Measurements from ENCODE around the gene TRMT10B. TPM values are rescaled to one million over a fixed set of nuclear protein-coding genes. Genes with fewer than 3 reads are reported as not detected.

Gene TRMT10B
- total RNA-seq, 1 donor from 2014 or later, result 0.53 TPM

DNA sequence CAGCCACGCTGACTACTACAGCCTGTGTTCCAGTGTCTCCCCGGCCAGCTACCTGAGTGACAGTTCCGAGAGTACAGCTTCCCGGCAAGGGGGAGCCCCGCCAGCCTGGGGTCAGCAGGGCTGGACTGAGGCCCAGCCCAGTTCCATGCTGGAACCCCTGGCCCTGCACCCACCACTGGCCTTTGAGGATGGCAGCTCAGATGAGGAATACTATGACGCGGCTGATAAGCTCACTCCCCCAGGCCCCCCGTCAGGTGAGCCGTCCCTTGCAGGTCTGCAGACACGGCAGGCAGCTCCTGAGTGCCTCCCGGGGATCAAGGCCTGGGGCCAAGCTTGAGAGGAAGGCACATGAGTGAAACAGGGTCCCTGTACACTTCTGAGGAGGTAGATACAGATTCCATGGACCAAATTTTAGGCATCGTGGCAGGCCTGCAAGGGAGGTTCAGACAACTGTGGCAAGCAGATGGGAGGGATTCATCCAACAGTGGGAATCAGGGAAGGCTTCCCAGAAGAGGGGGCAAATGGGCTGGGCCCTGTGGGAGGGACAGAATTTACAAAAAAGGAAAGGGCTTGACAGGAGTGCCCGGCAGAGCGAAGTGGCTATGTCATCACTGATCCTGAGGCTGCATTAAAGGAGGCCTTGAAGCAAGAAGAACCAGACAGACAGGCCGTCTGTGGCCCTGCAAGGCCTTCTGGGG lies 12.8 kb upstream of the TRMT10B start:
- Histone ChIP-seq H3K4me3 (no peak overlapping the region), H3K27ac (no peak overlapping the region), H3K4me1 (no peaks in the 10 kb centered on the region), H3K9me3 (no peaks in the 10 kb centered on the region), H3K27me3 (no peaks in the 10 kb centered on the region), H3K36me3 (no peaks in the 10 kb centered on the region)
- peak in 1 of 2 donors; percentile 31 for DNase-seq (ENCODE audit: low spot score in 2 of 2)
- intact Hi-C loops (cut with DNase I), result loop anchor here (10.0 kb wide), 2 partner anchors 624 to 654 kb away; partner anchors contain the start of gene ALDH1B1
- TF ChIP-seq, protein P1, sequence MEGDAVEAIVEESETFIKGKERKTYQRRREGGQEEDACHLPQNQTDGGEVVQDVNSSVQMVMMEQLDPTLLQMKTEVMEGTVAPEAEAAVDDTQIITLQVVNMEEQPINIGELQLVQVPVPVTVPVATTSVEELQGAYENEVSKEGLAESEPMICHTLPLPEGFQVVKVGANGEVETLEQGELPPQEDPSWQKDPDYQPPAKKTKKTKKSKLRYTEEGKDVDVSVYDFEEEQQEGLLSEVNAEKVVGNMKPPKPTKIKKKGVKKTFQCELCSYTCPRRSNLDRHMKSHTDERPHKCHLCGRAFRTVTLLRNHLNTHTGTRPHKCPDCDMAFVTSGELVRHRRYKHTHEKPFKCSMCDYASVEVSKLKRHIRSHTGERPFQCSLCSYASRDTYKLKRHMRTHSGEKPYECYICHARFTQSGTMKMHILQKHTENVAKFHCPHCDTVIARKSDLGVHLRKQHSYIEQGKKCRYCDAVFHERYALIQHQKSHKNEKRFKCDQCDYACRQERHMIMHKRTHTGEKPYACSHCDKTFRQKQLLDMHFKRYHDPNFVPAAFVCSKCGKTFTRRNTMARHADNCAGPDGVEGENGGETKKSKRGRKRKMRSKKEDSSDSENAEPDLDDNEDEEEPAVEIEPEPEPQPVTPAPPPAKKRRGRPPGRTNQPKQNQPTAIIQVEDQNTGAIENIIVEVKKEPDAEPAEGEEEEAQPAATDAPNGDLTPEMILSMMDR (IDR thresholded peaks at IDR 0.05), result no peak

DNA sequence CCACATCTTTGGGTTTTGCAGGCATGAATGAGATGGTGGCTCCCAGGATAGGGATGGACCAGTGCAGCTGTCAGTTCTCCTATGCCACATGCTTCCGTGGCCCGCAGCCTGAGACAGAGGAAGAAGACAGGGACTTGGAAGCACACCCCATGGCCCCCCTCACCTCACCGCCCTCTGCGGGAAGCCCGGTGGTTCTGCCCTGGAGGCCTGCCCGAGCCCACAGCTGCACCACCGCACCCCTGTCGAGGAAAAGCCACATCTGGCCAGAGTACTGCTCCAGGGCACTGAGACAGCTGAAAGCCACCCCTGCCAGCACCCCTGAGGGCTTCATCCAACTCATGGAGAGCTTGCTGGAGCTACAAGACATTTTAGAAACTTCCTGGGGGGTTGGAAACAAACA lies 7.6 kb upstream of the TRMT10B start:
- H3K27me3 ChIP-seq, result no peaks in the 10 kb centered on the region
- H3K9me3 ChIP-seq, result no peaks in the 10 kb centered on the region
- DNase-seq (ENCODE audit: low spot score in 2 of 2), result no peak
- TF ChIP-seq, protein P1 (IDR thresholded peaks at IDR 0.05), result no peak
- no peaks in the 10 kb centered on the region for H3K36me3 ChIP-seq
- no peaks in the 10 kb centered on the region for H3K4me1 ChIP-seq
- H3K27ac ChIP-seq, result no peak overlapping the region
- H3K4me3 ChIP-seq, result no peak overlapping the region
- intact Hi-C loops (cut with DNase I), result loop anchor here (10.0 kb wide), 2 partner anchors 619 to 649 kb away; partner anchors contain the start of gene ALDH1B1

DNA sequence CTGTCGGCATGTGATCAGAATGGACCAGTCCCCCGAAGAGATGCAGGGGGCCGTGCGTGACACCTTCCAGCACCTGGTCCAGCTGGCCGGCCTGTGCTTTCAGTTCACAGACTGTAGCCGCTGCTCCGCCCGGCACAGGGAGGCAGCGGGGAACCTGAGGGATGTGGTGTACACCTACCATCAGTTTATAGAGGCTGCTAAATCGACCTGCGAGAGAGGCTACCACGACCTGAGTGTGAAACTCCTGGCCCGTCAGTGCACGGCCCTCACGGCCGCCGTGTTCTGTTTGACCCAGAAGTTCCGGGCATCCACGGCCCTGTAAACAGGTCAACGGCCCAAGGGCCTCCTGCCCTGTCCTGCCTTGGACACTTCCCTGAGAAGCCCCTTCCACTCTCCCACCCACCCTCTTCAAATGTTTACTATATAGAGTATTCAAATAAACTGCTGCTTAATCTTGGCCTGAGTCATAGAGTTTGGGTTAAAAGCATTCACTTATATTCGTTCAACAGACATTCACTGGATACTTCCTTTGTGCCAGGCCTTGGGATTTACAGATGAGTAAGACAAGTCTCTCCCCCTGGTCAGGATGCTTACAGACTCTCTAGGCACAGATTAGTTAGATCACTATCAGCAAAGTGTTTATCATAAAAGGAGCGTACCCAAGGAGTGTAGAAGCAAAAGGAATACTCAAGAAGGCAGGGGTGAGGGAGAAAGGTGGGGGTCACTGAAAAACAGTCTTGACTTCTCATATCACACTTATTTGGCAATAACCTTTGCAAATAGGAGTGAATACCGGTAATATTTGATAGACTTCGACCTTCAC lies 6.9 kb upstream of the TRMT10B start:
- H3K36me3 ChIP-seq, result no peaks in the 10 kb centered on the region
- H3K9me3 ChIP-seq, result no peaks in the 10 kb centered on the region
- TF ChIP-seq, protein P1 (IDR thresholded peaks at IDR 0.05), result no peak
- no peaks in the 10 kb centered on the region for H3K27me3 ChIP-seq
- intact Hi-C loops (cut with DNase I), result loop anchor here (10.0 kb wide), 2 partner anchors 618 to 648 kb away; partner anchors contain the start of gene ALDH1B1
- no peak overlapping the region for H3K27ac ChIP-seq
- DNase-seq (ENCODE audit: low spot score in 2 of 2), result no peak
- no peaks in the 10 kb centered on the region for H3K4me1 ChIP-seq
- no peak overlapping the region for H3K4me3 ChIP-seq

DNA sequence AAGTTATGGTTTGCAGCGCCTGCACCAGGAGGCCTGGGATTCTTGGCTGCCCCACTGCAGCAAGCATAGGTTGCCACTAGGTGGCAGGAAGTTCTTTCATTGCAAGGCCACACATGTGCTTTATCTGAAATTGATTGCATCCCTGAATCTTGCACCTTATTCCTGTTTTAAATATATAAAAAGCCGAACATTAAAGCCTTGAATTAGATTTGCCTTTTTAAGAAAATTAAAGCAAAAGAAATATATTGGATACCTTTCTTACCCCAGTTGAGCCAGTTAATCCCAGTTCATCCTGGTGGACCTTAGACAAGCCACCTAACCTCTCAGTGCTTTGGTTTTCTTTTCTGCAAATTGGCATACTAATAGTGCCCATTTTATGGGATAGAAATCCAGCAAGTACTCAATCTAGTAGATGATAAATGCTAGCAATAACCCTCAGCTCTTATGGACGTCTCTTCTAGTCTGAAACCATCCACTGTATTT lies 6.3 kb upstream of the TRMT10B start:
- Histone ChIP-seq H3K36me3 (no peaks in the 10 kb centered on the region), H3K4me1 (no peaks in the 10 kb centered on the region), H3K9me3 (no peaks in the 10 kb centered on the region), H3K27me3 (no peaks in the 10 kb centered on the region), H3K27ac (no peak overlapping the region), H3K4me3 (no peak overlapping the region)
- no peak for DNase-seq (ENCODE audit: low spot score in 2 of 2)
- TF ChIP-seq, protein P1 (IDR thresholded peaks at IDR 0.05), result peak in 2 of 3 experiments; percentile 70 to 81
- intact Hi-C loops (cut with DNase I), result loop anchor here (10.0 kb wide), 2 partner anchors 617 to 647 kb away; partner anchors contain the start of gene ALDH1B1

DNA sequence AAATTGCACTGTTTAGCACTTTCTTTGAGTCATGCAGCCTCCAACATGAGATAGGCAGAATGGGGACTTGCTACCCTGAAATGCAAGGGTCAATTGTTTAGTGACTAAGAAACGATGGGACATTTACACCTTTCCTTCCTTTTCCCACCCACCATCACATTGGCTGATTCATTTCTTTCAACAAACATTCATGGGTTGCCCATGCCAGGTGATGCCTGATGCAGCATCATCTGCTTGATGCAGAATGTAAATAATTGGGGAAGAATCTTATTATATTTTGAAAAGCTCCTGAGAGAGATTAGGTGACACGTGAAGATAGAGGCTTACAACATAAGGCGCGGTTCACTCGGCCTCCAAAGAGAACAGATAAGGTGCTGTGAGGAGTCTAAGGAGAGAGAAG lies 4.5 kb upstream of the TRMT10B start:
- no peak overlapping the region for H3K4me3 ChIP-seq
- TF ChIP-seq, protein P1 (IDR thresholded peaks at IDR 0.05), result no peak
- no peaks in the 10 kb centered on the region for H3K27me3 ChIP-seq
- H3K4me1 ChIP-seq, result peaks cover 0 to under 1% of the 10 kb centered on the region in 2 donors
- H3K36me3 ChIP-seq, result no peaks in the 10 kb centered on the region
- intact Hi-C loops (cut with DNase I), result loop anchor here (10.0 kb wide), 2 partner anchors 616 to 646 kb away; partner anchors contain the start of gene ALDH1B1
- no peak for DNase-seq (ENCODE audit: low spot score in 2 of 2)
- H3K27ac ChIP-seq, result no peak overlapping the region
- no peaks in the 10 kb centered on the region for H3K9me3 ChIP-seq

Data from ascending aorta (tissue), 2 donors.